HEK293T (cell line): Measurements from ENCODE around the gene NHS.

ENCODE experiments used
- ELF4 ChIP-seq: fragments of 450-650 bp; IDR thresholded peaks from 2 replicates; pipeline ENCODE4 v1.6.1; 2017; ENCODE audit warnings: antibody characterized with exemption
- FOXK2 ChIP-seq: fragments of 450-650 bp; IDR thresholded peaks from 2 replicates; pipeline ENCODE4 v1.6.1; 2016; ENCODE audit warnings: mild to moderate bottlenecking

GRCh38 chrX:17397074-17397473, 22.1 kb downstream of the NHS start:
- no peak for TF ChIP-seq FOXK2
- TF ChIP-seq ELF4: no peak
